ENCODE results near the gene CDH10.

DNA sequence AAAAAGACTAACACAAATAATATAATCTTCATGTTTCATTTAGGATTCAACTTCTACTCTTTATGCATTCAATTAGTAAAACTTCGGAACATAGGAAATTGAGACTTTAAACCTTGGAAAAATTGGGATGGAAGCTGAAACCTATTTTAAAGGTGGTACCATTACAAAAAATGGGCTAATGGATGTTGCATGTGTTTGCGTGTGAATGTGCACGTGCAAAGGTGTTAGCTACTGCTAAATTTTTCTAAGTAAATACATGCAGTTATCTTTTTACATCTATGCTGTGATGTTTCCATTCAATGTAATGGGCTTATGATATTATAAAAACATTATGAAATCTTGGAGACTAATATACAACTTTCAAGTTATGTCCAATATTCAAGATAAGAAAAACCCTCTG is 134.8 kb downstream of the CDH10 start:
- TF ChIP-seq, protein P1, sequence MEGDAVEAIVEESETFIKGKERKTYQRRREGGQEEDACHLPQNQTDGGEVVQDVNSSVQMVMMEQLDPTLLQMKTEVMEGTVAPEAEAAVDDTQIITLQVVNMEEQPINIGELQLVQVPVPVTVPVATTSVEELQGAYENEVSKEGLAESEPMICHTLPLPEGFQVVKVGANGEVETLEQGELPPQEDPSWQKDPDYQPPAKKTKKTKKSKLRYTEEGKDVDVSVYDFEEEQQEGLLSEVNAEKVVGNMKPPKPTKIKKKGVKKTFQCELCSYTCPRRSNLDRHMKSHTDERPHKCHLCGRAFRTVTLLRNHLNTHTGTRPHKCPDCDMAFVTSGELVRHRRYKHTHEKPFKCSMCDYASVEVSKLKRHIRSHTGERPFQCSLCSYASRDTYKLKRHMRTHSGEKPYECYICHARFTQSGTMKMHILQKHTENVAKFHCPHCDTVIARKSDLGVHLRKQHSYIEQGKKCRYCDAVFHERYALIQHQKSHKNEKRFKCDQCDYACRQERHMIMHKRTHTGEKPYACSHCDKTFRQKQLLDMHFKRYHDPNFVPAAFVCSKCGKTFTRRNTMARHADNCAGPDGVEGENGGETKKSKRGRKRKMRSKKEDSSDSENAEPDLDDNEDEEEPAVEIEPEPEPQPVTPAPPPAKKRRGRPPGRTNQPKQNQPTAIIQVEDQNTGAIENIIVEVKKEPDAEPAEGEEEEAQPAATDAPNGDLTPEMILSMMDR (IDR thresholded peaks at IDR 0.05 in 4 of 5, conservative IDR thresholded peaks at IDR 0.05 in 1 of 5), result no peak
- no peak for TF ChIP-seq POLR2A (IDR thresholded peaks at IDR 0.05)
